ENCODE measurements around the gene SLC25A22.

SLC25A22 gene

DNA sequence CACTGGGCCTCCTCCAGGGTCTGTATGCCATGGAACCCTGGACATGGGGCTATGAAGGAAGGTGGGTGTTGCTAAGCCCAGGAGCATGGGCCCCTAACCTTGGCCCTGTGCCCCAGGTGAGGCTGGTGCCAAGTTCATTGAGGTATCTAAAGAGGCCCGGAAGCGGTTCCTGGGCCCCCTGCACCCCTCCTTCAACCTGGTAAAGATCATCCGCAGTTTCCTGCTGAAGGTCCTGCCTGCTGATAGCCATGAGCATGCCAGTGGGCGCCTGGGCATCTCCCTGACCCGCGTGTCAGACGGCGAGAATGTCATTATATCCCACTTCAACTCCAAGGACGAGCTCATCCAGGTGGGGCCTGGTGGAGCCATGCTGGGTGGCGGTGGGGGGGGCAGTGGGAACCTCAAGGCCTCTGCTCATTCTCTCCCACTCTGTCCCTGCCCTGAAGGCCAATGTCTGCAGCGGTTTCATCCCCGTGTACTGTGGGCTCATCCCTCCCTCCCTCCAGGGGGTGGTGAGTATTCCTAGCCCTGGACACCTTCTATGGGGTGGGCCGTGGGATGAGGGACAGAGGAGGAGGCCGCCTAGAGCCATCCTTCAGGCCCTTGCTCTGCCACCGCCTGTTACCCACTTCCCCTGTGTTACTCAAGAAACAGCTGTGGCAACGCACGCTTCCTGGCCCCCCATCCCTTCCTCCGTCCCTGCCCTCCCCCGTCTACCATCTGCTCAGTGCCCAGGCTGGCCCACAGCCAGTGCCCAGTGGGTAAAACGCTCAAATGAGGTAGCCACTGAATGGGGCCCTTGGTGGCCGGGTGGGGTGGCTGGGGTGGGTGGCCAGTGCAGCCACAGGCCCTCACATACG lies 23.7 kb upstream of the SLC25A22 start:
- DNase-seq, result no peak

DNA sequence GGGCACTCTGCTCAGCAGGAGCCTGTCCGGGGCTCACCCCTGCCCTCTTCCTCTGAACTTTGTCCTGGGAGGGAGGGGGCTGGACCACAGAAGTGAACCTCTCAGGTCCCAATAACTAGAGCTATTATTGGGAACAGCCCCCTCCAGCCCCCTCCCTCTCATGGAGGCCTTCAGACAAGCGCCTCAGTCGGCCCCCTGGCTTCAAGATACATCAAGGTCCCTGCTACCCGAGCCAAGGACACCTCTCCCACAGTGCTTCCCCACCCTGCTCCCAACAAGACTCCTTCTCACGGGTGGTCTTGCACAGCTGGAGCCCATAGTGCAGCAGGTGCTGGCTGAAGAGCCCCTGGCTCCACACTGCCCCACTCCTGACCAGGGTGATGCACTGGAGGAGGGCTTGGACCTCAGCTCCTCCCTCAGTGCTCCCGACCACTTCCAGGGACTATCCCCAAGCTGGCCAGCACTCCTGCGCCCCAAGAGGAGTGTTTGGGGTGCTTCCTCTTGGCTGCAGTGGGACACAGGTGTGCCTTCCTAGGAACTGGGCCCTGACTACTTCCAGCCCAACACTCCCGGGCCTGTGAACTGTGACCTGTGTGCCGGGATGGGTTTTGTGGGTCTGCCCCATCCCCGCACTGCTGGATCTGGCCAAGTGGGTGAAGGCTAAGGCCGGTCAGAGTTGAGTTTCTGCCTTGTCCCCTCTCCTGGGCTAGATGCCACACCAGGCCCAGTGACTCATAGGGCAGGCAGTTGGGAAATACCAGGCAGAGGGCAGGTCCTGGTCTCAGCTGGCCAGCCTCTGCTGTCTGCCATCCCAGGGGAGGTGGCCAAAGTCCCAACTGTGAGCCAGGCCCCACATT lies 22.8 kb upstream of the SLC25A22 start:
- DNase-seq, result no peak

DNA sequence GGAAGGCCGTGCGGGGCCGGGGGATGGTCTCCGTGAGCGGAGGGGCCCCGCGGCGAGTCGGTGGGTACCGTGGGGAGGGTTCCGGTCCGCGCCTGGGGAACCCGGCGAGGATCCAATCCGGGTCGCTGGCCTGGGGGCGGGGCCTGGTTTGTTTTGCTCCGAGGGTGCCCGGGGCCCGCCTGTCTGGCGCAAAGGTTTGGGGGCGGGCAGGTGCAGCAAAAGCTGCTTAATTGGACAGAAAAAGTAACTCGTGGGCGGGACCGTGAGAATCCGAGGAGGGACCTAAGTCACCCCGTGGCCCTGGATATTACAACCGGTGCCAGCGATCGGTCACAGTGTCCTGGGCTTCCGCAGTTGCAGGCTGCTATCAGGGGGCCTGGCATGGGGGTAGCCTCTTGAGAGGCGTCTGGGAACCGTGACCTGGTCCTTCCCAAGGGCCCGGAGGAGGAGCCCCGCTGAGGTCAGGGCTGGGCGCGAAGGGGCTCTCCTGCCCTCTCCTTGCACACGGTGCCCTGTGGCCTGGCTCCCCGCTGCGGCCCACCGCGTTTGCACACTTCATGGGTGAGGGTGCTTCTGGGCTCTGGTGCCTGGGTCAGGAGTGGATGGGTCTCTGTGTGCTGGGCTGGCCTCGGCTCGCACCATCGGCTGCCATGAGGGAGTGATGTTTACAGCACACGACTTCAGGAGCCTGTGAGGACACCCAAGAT lies 22.0 kb upstream of the SLC25A22 start:
- no peak for DNase-seq

DNA sequence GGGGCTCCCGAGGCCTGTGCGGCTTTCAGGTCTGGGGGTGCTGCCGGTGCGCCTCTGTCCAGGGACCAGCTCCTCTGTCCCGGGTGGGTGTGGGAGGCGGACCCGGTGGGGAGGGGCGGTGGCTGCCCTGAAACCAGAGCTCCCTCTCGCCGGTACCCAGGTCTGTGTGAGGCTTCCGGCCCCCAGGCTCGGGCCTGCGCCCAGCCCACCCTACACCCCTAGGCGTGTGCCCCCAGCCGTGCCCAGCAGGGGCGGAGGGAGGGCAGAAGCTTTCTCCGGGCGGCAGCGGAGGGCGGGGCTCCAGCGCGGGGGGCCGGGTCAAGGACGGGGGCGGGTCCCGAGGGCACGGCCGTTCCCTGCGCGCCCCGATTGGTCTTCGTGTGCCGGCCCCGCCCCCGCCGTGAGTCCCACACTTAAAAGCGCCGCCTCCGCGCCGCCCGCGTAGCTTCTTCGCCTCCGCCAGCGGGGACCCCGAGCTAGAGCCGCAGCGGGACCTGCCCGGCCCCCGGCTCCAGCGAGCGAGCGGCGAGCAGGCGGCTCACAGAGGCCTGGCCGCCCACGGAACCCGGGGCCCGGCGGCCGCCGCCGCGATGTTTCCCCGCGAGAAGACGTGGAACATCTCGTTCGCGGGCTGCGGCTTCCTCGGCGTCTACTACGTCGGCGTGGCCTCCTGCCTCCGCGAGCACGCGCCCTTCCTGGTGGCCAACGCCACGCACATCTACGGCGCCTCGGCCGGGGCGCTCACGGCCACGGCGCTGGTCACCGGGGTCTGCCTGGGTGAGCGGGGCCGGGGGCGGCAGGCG lies 21.2 kb upstream of the SLC25A22 start:
- DNase-seq, result no peak

DNA sequence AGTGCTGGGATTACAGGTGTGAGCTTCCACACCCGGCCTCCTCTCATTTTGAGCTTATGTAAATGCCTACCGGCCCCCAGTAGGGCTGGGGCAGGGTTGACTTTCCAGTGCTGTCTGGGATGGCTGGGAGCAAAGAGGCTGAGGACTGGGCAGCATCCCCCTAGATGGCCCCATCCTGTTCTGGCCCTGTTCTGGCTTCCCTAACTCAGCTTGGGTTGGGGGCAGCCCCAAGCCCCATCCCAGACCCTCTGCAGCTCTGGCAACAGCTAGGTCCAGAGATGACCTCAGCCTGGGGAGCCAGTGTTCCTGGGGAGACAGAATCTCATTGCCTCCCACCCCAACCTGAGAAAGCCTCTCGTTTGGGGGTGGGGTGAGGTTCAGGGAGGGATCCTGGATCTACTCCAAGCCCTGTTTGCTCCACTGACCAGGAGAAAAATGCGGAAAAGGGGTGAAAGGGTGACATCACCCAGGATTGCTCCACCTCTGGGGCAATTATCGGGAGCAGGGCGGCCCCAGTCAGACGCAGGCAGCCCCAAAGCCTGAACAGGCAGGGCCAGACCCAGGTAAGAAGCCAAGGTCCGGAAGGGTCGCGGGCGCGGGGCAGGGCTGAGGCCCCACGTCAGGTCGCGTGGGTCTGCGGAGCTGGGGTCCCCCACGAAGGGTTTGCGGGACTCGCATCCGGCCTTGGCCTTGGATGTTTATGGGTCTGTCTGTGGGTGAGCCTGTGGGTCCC lies 20.5 kb upstream of the SLC25A22 start, which contains the start of gene PNPLA2:
PNPLA2 (plus strand) TSS at position 519 of the 733 bp plus-strand sequence. CDS start 805 bp downstream, outside the sequence.
- DNase-seq, result no peak

DNA sequence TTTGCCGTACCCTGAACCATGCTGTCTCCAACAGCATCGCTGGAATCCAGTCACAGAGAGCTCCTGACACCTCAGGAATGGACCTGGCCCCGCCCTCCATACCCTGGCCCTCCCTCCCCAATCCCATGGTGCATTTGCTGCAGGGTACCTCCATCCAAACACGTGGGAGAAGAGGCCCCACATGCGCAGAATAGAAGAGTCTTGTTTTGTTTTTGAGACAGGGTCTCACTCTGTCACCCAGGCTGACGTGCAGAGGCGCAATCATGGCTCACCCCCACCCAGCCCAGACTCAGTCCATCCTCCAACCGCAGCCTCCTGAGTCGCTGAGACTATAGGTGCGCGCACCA lies 18.3 kb upstream of the SLC25A22 start:
- no peak for DNase-seq

DNA sequence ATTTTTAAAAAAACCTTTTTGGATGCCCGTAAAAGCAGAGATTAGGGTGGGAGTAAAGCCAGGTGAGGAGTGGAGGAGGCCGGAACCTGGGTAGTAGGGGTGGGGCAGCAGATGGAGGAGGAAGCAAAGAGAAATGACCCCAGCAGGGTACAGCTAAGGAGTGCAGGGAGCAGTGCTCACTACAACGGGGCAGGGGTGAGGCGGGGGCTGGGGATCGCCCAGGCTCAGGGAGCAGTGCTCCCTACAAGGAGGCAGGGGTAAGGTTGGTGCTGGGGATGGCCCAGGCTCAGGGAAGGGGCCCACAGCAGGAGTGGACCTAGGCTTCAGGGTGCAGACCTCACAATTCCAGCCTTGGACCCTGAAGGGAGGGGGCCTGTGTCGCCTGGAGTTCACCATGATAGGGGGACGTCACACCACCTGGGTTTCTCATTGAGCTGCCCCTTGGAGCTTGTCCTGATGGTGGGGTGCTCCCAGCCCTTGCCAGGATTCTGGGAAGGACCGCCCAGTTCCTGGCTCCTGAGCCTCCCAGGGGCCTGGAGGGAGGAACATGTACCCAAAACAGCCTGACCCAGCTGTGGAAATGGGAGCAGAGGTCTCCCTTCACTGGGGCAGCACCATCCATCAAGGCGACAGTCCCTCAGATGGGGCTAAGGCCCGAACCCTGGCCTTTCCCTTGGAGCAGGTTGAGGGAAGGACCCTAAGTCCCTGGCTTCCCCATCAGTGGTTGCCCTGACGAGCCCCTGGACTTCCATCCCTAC lies 17.8 kb upstream of the SLC25A22 start:
- no peak for DNase-seq

DNA sequence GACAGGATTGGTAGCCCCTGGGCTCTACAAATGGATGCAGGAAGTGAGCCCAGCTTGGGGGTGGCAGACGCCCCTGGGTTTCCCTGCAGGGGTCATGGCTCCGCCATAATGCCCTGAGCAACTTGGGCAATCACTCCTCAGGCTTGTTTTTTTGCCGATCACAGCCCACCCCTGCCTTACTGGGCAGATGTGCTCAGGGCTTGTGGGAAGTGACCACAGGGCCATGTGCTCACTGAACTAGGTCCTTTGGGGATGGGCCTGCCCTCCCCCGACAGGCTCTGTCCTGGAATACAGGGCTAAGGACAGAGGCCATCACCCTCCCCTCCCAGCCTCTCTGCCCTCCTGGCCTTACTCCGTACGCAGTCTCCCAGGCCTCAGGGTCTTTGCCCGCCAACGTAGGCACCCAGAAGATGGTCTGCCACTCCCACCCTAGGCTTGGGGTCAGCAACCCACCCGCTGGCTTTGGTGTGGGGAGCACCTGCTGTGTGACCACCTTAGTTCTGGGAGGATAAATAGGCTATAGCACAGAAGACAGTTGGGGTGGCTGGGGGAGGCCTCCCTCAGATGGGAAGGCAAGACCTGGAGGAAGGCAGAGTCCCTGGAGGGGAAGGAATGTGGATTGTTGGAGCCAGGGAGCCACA lies 15.5 kb upstream of the SLC25A22 start:
- DNase-seq, result no peak

DNA sequence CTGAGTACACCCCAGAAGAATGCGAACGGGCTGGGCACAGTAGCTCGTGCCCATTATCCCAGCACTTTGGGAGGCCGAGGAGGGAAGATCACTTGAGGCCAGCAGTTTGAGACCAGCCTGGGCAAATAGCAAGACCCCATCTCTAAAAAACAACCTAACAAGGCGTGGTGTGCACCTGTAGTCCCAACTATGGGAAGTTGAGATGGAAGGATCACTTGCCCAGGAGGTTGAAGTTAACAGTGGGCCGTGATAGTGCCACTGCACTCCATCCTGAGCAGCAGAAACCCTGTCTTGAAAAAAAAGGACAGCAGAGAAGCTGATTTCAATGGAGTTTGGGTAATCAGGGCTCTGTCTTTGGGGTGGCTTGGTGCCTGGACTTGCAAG lies 15.0 kb upstream of the SLC25A22 start:
- DNase-seq, result no peak

DNA sequence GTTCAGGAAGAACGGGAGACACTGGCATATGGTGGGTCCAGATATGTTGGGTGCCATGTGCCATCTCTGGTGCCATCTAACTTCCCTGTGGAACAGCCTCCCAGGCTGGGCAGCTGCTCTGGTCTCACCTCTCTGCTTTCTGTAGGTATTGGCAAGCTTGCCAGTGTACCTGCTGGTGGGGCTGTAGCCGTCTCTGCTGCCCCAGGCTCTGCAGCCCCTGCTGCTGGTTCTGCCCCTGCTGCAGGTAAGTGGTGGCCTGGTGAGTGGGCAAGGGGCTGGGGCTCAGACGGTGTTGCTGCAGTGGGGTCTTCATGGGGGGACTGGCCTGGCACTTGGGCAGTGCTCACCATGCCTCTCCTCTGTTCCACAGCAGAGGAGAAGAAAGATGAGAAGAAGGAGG lies 14.3 kb upstream of the SLC25A22 start:
- DNase-seq, result no peak

DNA sequence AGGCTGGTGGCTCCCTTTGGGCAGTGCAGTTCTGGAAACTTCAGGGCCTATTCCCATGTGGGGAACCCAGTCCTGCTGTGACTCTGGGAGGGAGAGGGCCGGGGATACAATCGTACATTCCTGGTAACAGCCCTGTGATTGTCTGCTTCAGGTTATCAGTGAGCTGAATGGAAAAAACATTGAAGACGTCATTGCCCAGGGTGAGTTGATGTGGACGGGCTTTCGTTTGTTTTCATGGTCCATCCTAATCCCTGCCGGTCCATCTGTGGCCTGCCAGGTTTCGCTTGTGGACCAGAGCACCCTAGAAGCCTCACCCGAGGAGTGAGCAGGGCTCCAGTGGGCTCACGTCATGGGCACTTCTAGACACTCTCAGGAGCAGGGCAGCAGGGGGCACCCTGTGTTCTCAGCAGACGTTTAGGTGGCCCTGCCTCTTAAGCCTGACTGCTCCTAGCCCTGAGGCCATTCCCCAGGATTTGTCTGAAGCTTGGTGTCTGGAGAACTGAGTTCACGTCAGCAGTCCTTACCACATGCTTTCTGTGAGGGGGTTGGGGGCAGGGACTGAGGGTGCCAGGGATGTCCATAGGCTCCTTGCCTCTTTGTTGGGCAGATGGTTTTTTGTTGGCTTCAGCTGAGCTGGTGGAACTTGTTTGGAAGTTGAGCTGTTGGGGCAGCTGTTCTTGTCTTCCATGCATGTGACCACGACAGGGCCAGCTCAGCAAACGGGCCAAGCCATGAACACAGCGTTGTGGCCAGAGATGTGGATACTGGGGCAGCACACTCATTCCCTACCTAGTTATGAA lies 13.6 kb upstream of the SLC25A22 start:
- no peak for DNase-seq

DNA sequence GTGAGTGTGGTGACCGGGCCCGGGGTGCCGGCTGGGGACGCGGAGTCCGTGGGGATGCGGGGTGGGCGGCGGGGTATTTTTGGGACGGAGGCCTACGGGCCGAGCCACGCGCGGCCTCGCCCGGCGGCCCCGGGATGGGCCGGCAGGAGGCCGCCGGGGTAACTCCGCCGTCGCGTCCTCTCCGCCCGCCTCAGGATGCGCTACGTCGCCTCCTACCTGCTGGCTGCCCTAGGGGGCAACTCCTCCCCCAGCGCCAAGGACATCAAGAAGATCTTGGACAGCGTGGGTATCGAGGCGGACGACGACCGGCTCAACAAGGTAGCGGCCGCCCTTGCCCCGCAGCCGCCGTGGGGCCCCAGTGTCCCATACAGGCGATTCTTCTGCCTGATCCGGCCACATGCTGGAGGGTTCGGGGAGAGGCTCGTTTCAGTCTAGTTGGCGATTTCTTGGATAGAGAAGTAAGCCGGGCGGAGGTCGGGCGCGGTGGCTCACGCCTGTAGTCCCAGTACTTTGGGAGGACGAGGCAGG lies 12.0 kb upstream of the SLC25A22 start:
- no peak for DNase-seq

DNA sequence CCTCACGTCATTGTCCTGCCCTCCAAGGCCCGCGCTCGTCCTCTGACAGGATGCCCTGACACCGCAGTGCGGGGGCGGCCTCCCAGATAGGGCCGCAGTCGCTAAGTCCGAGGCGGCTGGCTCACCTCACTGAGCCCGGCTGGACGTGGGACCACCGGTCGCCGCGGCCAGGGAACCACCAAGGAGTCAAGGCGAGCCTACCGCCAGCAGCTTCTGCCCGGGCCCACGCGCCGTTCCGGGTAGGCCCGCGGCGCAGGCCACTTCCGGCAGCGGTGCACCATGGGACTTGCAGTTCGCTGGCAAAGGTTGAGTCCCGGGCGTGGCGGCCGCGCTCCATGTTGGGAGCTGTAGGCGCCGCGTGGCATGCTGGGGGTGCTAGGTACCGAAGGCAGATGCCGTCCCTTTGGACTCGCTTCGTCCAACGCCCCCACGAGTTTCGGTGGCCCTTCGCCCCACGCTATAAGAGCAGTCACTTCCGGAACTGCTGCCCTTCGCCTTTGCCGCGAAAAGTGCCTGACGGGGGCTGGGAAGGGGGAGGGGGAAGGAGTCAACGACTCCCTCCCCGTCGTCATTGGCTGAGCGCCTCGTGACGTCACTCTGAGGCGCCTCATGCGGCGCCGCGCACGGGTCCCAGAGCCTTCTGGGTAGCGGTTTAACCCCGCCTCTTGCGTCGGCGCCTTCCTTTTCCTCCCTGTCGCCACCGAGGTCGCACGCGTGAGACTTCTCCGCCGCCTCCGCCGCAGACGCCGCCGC lies 11.4 kb upstream of the SLC25A22 start, which contains the start of gene RPLP2:
RPLP2 (plus strand) TSS at position 681 of the 753 bp plus-strand sequence. CDS start 268 bp downstream, outside the sequence.
- peak; percentile 71 for DNase-seq

DNA sequence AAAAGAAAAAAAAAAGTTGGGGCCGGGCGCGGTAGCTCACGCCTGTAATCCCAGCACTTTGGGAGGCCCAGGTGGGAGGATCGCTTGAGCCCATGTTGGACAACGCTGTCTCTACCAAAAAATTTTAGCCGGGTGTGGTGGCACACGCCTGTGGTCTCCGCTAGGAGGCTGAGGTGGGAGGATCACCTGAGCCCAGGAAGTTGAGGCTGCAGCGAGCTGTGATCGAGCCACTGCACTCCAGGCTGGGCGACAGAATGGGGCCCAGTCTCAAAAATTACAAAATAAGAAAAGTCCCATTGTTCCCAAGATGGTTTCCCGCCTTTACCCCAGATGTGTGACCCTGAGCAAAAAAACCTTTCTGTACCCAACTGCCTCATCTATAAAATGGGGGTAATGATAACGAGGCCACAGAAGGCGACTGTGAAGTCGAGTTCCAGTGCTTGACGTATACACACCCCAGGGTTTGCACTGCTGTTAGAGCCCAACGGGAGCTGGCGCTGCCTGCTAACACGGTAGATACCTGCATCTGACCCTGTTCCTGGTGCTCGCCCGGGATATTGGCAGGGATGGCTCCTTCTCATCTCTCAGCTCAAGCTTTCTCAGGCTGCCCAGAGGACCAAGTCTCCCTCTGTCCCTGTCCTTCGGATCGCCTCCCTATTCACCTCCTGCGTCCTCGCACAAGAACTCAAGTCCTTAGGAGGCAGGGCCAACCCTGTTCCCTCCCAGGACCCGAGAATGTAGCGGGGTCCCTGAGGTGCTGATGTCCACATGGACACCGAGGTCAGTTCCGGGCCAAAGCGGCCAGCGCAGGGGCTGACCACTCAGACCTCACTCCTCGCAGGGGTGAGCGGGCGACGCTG lies 10.6 kb upstream of the SLC25A22 start:
- DNase-seq, result no peak

DNA sequence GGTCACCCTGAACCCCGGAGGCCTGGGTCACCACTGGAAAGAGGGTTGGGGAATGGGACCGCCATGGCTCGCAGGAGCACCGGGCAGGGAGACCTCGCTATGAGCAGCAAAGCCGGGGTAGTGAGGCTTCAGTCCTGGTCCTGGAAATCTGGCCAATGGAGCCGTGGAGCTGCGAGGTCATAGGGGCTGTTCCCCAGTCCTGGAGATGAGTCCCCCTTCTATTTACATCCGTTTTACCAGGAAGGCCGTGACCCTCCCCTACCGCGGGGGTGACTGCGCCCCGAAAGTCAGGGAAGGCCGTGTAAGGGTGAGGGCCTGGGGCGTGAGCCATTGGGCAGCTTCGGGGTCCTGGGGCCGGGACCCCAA lies 6.5 kb upstream of the SLC25A22 start:
- DNase-seq, result no peak

DNA sequence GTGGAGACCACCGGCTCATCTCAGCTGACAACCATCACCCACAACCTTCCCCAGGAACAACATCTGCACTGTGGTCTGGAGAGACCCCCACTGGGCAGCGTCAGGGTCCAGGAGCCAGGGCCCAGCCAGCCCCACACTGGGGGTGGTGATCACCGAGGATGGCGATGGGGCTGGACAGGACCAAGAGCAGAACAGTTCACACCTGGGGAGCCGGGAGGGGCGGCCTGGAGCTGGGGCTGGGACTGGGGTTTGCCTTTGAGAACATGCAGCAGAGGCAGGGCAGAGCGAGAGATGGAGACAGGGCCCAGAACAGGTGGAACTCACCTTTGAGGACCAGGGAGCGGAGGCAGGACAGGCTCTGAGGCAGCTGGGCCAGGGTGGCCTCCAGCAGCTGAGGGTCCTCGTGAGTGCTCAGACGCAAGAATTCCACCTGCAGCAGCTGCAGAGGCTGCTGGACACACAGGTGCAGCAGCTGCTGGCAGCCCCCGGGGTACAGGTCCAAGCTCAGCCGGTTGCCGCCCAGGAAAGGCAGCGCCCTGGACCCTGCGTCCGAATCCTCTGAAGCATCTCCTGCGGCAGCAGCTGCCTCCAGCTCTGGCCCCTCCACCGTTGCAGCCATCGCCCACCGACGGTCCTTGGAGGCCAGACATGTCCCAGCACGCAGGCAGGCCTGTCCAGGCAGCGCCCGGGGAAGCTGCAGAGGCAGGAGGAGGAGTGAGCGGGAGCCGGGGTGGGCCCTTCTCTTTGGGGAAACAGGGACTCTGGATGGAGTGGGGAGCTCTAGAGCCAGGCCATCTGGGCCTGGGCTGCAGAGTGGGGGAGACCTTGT lies 5.9 kb upstream of the SLC25A22 start:
- DNase-seq, result no peak

DNA sequence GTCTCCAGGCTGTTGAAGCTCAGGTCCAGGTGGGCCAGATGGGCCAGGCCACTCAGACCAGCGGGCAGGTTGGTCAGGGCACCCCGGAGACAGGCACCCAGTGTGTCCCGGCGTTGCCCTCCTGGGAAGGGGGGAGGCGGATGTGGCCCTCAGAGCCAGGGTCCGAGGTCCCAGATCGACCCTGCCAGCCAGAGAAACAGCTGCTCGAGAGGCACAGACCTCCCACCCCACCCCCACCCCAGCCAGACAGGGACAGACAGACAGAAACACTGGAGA lies 5.3 kb upstream of the SLC25A22 start:
- no peak for DNase-seq
